Stimulated activated CD4-positive, alpha-beta T cell treated with anti-CD3 and anti-CD28 coated beads, TNF-alpha, amount 100 ng/mL, for 1 hour (primary cell): ENCODE data around the gene SPRED1.

ENCODE experiments used
- DNase-seq, 3 donors: peaks; one replicate each; pipeline ENCODE4 v3.0.0-alpha.2; 2020; ENCODE audit warnings: low read depth in 3 of 3, low spot score in 1 of 3

SPRED1 gene

DNA sequence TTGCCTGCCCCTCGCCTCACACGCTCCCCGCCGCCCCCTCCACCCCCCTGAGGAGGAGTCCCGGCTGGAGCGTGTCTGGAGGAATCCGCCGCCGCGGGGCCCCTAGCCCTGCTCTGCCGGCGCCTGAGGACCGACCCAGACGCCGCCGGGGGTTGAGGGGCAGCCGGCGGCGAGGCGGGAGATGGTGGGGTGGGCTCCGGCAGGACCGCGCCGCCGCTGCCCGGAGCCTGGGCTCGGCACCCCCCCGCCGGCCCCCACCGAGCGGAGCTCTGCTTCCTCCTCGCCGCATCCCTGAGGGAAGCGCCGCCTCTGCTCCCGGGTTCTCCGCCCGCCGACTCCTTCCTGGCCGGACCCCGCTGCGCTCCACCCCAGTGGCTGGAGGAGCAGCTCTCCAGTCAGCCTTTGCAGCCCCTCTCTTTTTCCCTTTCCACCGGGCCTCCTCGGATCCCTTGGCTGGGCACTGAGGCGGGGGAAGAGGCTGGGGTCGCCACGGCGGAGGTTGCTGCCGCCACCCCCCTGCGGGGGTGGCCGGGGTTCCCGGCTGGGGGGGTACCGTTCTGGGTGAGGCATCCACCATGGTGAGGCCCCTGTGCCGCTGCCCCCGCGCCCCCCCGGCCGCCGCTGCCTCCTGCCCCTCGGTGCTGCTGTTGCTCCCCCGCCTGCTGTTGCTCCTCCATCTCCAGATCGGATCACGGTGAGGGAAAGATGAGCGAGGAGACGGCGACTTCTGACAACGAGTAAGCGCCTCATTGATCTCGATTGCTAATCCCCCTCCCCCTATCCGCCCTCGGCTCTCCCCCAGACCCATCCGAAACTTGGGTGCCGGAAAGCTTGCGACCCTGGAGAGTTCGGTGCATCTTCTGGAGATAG is at the start of gene SPRED1:
Gene SPRED1 (plus strand): TSS at position 356 of the 870 bp plus-strand sequence. CDS start 350 bp downstream, at position 706.
- DNase-seq = peak in 1 of 3 donors; percentile 12

DNA sequence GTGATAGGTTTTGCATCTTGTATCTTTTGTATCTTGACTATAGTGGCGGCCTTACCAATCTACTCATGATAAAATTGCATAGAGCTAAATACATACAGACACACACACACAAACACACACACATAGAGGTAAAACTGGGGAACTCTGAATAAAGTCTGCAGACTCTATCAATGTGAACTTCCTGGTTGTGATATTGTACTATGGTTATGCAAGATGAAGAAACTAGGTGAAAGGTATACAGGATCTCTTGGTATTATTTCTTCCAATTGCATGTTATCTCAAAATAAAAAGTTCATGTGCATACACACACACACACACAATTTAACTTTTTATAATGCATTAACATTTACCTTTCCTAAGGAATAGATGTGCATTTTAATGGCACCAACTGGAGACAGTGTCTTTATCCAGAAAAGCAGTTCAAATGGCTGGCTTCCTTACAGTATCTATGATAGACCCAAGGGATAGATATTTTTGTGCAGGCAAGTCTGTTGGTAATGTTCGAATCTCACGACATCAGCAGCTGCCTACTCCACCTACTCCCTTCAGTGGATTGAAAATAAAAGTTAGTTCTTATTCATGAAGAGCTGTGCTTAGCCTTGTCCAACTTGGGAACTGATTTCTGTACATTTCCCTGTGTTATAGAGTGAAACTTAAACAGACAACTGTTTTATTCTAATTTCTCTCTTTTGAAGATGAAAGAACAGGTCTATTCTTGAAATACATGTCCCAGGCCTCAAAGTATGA is 46.9 kb upstream of the SPRED1 start:
- no peak for DNase-seq

DNA sequence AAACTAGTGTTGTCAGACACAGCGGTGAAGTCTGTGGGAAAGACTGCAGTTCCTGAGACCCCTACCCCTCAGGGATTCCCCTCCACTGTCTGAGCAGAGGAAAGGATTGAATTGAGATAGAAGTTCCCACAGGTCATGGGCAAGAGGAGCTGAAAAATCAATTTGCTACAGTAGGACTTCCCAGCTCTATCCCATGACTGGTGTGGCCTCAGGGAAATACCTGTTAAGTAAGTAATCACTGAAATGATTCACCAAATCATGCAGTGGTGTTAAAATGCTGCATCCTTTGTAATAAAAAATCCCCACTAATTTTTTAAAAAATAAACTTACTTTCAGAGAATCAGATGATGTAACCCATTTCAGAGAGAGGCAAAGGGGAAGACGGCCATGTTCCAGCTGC is 45.0 kb upstream of the SPRED1 start:
- DNase-seq = no peak

DNA sequence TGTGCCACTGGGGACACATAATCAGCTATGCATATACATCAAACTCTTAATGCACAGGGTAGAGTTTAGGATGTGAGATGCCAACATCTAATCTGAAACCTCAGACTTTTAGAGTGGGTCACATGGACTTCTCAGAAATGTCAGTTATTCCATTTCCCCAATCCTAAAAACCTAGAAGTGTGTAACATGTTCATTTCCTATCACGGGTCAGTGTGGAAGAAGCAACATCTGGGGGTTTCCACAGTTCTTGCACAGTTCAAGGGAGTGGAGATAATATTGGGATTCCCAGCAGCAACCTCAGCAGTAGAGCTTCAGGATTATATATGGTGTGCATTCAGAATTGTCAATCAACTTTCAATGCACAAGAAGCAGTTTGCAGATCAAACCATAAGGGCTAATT is 44.4 kb upstream of the SPRED1 start:
- DNase-seq = no peak

DNA sequence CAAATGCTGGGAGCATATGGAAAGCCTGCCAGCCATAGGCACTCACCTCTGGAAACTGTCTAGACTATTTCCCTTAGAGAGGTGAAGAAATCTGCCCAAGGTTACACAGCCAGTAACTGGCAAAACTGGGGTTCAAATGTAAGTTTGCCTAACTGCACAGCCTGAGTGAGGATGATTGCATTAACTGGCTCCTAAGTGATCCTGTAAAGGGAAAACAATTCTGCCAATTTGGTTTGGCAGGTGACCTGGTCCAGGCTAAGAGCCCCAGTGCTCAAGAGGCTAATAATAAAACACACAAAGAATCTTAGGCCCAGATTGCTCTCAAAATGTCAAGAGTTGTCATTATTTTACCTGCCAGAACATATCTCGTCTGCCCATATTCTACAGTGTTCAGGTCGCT is 43.9 kb upstream of the SPRED1 start:
- no peak for DNase-seq

DNA sequence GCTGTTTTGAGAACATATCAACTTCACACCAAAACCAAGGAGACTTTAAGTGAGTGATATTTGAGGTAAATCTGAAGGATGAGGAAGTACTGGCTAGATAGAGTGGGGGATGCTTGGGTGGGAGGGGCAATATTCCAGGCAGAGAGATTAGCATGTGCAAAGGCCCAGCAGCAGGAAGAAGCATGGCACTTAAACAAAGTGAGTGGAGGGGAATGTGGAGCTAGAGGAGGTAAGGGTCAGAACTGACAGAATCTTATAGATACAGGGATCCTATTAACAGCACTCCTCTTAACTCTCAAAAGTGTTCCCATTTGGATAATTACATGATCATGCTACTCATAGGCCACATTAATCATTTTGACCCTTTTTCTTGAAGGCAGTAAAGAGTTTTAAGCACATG is 41.4 kb upstream of the SPRED1 start:
- no peak for DNase-seq

DNA sequence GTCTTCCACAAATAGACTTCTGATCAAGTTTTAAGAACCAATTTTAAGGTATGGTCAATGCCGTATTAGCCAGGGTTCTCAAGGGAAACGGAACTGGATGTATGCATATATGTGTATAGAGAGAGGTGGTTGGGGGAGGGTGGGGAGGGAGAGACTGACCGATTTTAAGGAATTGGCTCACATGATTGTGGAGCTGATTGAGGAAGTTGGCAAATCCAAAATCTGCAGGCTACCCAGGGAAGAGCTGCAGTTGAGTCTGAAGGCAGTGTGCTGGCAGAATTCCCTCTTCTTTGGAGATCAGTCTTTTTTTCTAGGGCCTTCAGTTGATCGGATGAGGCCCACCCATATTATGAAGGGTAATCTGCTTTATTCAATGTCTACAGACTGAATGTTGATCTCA is 40.8 kb upstream of the SPRED1 start:
- DNase-seq = no peak

DNA sequence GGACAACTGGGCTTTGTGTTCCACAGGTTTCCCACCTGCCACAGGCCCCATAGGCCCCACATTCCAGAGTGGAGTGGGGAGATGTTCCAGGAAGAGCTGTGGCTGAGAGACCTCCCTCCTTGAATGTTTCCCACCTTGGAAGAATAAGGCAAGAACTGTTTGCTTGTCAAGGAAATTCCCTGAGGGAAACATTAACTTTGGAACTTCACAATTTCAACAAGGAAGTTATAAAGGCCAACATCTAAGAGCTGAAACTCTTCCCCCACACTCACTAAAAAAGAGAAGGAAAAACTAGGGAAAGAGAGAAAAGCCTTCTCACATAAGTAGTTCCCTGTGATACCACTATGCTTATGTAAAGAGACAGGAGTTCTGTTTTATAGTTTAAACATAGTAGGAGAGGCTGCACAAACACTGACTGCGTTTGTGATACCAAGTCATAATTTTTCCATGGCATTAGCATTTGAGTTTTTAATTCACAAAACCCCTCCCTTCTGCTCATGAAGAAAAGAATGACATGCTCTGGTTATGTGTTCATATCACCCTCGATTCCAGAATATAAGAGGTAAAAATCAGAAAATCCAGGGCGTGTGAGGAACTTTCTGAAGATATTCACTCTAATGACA is 39.8 kb upstream of the SPRED1 start:
- no peak for DNase-seq

DNA sequence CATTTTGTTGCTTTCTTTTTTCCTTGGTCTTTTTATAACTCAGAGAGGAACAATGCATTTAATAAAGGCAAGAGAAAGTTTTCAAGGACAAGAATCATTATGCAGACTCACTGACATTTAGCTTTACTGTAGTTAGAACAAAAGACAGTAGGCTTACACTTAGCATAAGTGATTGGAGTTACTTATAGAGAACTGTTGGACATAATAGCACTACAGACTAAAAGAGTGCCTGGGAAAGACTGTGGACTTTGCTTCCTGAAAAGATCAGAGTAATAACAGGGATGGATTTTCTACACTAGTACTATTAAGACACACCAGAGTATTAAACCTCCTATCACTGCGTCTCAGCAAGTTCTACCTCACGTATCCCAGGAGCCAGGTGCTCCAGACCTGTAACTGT is 39.3 kb upstream of the SPRED1 start:
- DNase-seq = no peak

DNA sequence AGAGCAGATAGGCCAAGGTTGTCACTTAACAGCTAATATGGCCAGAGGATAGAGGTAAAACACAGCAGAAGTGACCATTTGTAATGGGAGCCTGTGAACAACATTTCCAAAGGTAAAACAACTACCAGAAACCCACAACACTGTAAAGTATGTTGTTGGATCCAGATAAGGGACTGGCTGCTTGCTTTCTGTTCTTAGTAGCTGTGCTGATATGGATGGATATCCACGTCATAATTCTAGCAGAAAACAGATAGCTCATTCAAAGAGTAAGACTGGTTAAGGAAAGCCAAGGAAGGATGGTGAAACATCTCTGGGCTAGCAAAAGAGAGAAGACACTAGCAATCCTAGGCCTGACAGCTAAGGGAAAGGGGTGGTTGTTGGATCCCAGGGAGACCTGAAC is 36.9 kb upstream of the SPRED1 start:
- no peak for DNase-seq

DNA sequence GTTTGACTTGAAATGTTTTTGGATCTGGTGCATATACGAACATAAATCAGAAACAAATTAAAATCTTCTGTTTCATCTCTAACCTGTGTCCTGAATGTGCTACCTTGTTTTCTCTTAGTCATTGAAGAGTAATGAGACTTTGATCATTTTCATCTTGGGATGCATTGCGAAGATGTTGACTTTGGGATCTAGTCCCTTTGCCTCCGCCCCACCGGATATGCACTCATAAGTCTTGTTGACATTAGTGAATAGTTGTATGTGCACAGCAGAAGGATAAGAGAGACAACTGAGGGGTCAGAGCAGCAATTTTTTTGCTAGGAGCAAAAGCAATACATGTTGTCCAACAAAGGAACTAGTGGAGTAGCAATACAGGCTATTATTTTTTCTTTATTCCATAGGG is 35.9 kb upstream of the SPRED1 start:
- no peak for DNase-seq

DNA sequence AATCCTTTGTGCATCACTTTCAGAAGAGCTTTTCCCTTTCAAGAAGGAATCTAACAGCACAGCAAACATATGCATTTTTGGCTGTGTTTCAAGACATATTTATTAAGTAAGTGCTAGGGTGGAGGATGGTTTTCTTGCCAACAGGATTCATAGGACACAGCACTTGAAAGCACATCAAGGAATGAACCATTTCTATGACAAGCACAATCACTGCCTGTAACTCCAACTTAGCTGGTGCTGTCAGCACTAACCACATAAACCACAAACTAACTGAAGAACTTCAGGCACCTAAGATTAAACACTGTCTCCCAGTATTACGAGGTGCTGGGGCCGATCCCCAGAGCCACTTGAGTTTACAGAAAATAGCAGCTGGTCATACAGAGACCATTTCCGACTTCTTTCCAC is 35.4 kb upstream of the SPRED1 start:
- no peak for DNase-seq

DNA sequence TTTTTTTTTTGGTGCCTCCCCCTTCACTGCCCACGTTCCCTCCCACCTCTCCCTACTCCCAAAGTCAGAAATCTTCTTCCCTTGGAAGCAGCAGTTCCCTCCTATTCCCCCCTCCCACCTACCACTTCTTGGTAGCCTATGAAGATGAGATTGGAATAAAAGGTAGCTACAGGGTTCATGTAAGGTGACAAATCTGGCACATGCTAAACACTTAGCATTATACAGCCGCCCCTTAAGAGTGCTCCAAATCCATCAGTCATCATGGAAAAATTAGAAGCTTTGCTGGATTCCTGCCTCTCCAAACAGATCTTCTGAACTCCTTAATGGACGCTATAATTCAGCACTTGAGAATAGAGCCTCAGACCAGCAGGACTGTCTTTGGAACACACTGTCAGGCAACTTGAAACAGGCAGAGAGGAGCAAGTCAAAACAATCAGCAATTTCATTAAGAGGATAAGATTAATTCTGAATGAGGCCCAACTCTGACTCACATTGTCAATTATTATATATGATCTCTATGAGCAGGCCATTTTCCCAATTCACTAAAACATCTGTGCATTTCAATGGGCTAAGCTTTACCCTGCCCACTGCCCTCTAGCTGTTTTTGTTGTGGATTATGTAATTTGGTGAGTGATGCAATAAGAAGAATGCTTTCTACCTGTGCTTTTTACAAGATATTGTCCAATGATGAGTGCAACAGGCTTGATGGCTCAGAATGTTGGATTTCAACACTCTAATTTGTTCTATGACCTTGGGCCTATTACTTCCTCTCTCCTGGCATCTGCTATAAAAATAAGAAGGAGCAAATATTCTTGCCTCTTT is 34.6 kb upstream of the SPRED1 start:
- no peak for DNase-seq

DNA sequence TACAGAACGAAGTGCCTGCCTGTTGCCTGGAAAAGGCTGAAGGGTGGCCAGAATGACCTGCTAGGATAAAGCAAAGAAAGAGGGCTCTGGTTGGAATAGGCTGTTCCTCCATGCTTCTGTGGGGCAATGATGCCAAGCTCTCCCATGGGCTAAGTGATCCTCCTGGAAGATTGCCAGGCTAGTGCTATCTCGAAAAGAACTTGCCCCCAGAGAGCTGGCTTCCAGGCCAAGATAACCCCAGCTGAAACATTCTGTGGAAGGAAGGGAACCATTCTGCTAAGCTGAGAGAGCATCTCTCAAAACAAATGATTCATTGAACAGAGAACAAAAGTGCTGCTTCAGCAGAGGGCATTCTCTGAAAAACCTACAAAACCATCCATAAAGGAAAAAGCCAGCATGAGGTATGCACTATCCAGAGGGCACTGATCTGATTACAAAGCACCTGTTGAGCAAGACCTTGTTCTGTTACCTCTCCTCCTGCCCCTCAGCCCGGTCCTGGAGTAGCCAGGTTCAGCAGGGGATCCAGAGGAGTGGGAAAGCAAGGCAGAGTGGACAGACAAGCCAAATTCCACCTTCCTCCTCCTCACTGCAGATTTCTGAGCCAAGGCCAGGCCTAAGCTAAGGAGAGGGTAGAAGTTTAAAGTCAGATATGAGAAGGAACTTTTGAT is 31.9 kb upstream of the SPRED1 start:
- no peak for DNase-seq

DNA sequence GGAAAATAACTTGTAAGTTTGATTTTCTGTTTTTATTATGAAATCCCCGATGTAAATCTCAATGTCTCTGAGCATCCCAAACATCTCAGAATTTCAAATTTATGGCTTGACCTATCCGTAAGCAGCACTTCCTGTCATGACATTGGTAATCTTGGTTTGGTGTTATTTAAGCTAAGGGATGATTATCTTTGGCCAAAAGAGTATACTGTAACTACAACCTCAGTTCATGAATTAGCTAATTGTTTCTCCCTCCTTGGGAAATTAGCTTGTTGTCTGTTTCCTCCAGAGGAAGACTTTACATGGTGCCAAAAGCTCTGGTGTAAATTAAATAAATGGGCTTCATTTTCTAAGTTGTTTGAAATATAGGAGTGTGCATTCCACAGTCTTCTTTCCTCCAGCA is 28.1 kb upstream of the SPRED1 start:
- no peak for DNase-seq

DNA sequence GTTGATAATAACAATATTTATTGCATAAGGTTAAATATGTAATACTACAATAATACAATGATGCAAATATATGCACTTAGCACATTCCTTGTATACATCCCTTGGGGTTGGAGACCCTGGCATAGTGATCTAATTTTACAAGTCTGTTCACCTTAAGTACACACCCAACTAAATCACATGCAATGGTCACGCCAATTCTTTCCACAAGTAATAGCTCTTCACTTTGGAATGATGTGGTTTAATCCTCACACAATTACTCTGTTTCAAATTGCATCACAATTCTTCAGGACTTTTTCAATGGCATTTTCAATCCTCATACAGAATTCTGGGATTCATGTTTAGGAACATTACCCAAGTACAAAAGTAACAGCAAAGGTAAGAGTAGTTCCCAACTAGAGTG is 27.3 kb upstream of the SPRED1 start:
- no peak for DNase-seq

DNA sequence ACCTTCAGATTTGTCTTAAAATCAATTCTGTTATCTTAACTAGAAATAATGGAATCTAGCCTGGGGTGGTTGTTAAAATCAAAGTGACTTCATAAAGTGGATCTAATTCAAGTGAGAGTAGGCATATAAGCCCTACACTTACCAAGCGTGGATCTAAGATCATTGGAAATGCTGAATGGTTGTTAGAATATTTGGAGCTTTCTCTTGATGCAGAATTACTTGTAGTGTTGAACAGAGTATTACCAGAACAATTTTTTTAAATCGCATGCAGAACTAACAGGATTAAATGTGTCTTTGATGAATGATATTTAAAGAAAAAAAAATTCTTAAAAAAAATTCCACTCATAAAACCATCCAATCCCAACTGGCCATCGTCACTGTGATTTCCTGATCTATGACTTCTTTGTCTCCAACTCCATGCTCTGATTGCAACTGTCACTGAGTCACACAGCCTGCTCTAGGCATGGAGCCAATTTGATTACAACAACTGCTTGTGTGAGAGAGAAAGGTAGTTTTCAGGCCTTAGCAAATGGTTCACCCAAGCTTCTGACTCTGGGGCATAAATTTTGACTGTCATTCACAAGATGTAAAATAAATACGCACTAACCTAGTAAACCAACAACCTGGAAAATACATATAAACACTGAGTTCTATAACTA is 25.9 kb upstream of the SPRED1 start:
- no peak for DNase-seq

DNA sequence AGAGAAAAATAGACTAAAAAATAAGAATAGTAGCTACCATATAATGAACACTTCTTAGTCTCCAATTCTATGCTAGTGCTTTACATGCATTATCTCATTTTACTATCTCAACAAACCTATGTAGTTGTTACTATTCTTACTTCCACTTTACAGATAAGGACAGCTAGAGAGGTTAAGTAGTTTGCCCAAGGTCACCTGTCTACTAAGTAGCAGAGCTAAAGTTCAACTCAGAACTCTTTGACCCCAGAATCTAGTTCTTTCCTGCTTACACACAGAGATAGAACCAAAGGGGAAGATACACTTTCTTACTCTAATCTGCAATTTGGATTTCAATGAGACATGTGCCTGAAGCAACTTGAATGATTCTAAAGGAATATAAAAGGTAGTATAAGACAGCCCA is 24.7 kb upstream of the SPRED1 start:
- DNase-seq = no peak

DNA sequence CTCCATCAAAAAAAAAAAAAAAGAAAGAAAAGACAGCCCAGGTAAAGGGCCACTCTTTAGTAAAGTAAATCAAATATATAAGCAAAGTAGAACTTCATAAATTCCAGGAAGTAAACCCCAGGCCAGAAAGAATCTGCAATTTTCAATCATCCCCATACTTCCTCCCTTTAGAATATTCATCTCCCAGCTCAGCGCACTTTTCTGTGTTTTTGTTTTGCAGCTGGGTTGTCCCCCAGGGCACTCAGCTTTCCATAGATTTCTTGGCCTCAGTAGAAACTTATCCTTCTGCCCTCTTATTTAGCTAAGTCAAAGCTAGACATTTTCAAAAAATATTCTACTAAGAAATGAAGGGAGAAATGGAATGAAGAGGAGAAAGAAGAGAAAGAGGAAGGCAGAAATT is 24.0 kb upstream of the SPRED1 start:
- DNase-seq = no peak

DNA sequence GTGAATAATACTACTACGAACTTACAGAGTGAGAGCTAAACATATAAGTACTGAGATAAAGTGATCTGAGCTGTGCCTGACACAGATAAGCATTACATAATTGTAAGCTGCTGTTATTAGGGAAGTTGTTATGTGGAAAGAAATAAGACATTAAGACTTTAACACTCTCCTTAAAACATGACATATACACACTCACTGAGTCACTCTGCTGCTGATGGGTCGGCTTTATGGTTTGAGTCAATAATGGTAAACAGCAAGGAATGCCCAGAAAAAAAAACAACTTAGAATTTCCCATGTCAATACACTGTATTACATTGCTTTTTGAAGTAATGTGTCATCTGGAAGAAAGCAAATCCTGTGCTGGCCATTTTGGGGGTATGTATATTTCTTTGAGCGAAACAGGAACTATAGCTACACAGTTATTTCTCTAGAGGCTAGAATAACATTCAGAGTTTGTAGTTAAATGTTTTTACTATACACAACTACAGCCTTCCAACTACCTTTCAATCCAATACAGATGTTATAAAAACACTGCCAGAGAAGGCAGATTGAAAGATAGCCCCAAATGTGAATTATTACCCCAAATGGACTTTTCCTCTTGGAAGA is 22.8 kb upstream of the SPRED1 start:
- DNase-seq = no peak
